CD1c-positive myeloid dendritic cell (primary cell): ENCODE data around the gene INHA.

Source experiments
- DNase-seq: peaks from one replicate; pipeline ENCODE4 v3.0.0-alpha.2; 2016; ENCODE audit errors: extremely low spot score

Gene INHA

DNA sequence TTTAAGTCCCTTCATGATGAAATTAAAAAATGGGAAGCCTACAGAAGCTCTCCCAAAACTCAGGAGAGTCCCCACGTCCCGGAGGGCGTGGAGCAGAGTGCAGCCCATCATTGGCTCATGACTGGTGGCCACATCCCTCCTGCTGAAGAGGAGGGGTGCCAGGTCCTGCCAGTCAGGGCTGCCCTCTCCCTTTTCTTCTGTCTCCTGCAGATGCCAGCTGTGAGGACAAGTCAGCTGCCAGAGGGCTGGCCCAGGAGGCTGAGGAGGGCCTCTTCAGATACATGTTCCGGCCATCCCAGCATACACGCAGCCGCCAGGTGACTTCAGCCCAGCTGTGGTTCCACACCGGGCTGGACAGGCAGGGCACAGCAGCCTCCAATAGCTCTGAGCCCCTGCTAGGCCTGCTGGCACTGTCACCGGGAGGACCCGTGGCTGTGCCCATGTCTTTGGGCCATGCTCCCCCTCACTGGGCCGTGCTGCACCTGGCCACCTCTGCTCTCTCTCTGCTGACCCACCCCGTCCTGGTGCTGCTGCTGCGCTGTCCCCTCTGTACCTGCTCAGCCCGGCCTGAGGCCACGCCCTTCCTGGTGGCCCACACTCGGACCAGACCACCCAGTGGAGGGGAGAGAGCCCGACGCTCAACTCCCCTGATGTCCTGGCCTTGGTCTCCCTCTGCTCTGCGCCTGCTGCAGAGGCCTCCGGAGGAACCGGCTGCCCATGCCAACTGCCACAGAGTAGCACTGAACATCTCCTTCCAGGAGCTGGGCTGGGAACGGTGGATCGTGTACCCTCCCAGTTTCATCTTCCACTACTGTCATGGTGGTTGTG is 2.6 kb downstream of the INHA start:
- DNase-seq: no peak

DNA sequence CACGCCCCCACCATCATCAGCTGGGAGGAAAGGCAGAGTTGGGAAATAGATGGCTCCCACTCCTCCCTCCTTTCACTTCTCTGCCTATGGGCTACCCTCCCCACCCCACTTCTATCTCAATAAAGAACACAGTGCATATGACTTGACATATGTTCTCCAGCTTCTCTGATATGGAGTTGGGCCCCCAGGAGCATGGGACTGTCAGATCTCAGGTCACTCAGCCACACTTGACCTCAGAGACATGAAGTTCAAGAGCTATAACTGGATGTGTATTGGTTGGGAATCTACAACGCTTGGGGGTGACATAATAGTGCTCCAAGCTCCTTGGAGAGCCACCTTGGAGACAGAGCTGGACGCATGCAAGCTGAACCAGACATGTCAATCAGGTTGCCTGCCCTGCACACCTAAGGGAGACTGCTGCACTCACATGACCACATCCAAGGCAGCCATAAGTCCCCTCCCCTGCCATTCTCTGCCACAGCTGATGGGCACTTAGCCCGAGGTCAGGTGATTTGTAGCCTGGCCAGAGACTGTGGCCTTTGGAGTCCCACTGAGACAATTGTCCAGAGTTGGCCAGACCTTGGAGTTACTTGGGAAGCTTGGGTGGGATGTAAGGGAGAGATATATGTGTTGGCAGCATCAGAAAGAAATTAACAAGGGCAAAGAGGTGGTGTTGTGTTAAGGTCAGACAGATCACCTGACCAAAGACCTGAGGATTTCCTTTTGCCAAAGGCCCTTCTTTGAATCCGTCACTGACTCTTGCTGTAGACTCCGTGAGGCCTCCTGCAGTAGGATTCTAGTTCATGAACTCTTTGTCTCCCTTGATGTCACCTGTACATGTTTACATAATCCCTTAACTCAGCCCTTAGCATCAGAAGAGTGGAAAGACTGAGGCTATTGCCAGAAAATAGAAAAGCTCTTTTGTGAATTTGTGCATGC is 3.7 kb downstream of the INHA start:
- no peak for DNase-seq

GRCh38 chr2:219576505-219577388 is 4.6 kb downstream of the INHA start:
- DNase-seq: no peak

- peak; percentile 31 for DNase-seq
These were observed 6.9 kb downstream of the INHA start for GRCh38 chr2:219578811-219579613.

DNA sequence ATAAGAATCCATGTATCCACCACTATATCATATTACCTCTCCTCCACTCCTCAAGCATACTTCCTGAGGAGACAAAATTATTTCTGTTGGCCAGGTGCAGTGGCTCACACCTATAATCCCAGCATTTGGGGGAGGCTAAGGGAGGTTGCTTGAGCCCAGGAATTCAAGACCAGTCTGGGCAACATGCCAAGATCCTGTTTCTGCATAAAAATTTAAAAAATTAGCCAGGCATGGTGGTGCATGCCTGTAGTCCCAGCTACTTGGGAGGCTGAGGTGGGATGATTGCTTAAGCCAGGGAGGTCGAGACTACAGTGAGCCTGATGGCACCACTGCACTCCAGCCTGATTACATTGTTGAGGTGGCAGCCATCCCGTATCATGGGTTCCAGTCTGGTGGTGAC is 9.2 kb downstream of the INHA start:
- no peak for DNase-seq

DNA sequence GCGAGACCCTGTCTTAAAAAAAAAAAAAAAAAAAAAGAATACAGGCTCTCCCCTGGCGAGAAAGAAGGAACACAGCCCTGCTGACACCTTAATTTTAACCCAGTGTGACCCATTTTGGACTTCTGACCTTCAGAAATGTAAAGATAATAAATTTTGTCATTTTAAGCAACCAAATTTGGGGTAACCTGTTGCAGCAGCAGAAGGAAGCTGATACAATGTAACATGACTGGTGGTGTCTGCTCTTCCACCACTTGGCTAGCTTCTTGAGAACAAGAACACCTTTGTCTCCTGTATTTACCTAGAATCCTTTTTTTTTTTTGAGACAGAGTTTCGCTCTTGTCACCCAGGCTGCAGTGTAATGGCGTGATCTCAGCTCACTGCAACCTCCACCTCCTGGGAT is 19.0 kb downstream of the INHA start:
- no peak for DNase-seq

DNA sequence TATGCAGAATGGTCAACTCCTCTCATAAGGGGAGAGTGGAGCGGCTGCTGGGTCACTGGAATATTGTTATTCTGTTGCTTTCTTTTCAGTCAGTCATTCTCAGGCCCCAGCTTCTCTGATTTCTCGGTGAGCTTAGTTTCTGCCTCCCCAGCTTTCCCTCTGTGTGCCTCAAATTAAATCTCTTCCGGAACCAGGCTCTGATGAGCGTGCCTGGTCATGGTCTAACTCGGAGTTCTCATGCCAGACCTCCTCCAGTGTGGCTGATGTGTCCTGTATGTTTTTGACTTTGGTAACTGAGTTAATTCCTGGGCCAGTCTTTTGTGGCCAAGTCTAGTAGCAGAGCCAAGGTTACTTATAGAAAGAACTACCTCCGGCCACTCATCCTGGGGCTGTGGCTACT is 20.6 kb downstream of the INHA start:
- no peak for DNase-seq

- DNase-seq: no peak
These were observed 21.0 kb downstream of the INHA start for GRCh38 chr2:219593154-219593553.

DNA sequence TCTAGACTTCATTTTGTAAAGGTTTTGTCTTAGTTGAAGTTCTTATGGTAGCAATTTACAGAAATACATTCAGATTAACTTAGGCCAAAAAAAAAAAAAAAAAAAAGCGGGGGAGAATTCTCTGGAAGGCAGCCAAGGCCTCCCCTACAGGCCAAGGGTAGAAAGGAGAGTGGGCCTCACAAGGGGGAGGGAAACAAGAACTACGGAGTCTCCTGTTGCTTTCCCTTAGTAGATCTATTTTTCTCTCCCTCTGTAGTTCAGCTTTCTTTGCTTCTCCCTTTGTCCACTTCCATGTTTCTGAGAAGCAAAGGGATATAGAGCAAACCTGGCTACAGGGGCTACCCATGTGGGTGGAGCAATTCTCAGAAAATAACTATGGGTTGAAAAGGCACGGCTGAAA is 23.1 kb downstream of the INHA start:
- peak; percentile 5 for DNase-seq

- DNase-seq: no peak
These were observed 24.9 kb downstream of the INHA start for GRCh38 chr2:219596954-219597551.

- peak; percentile 97 for DNase-seq
These were observed 25.6 kb downstream of the INHA start, which contains the start of gene STK11IP for GRCh38 chr2:219597552-219598307. Gene STK11IP (plus strand): TSS chr2:219597857. CDS start chr2:219598120, 263 bp downstream.

- DNase-seq: peak; percentile 2
These were observed 26.4 kb downstream of the INHA start for GRCh38 chr2:219598308-219599078.

DNA sequence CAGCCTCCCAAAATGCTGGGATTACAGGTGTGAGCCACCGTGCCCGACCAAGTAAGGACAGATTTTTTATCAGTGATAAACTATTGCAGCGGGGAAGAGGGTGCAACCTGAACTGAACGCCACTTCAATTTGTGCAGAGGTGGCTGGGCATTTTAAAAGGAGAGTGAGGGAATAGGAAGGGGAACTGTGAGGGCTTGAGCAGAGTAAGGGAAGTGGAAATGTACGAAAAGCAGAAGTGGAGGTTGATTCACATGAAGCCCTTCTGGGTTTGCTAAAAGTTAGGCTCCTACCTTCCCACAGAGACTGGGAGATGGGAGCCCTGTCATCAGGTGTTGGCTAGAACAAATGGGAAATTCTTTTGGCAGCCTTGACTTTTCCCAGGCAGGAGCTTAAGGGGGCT is 31.7 kb downstream of the INHA start:
- DNase-seq: peak; percentile 60

GRCh38 chr2:219605607-219605954 is 33.5 kb downstream of the INHA start:
- DNase-seq: no peak

- DNase-seq: no peak
These were observed 35.8 kb downstream of the INHA start for GRCh38 chr2:219607931-219608330.

- DNase-seq: no peak
These were observed 36.4 kb downstream of the INHA start for GRCh38 chr2:219608399-219608964.

DNA sequence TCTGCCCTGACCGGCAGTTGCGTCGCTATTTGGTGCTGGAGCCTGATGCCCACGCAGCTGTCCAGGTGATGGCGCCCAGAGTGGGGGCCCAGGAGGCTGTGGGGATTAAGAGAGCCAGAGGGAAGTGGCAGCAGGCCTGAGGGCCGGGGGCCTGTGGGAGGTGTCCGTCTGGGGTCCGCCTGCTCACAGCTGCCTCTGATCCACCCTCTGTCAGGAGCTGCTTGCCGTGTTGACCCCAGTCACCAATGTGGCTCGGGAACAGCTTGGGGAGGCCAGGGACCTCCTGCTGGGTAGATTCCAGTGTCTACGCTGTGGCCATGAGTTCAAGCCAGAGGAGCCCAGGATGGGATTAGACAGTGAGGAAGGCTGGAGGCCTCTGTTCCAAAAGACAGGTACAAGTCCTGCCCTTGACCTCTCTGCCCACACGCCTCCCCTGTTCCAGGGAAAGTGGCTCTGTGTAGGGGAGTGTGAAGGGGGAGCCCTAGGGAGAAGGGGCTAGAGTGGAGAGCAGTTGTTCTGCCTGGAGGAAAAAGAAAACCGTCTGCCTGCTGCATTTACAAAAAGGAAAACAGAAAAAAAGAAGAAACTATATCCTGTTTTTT is 37.1 kb downstream of the INHA start:
- no peak for DNase-seq

- DNase-seq: no peak
These were observed 39.2 kb downstream of the INHA start for GRCh38 chr2:219611306-219611705.
